GM20000 (cell line): ENCODE results near the gene RPL34.
A peak's percentile ranks its signal among the peaks of the same experiment; 100 is the strongest.

Source experiments
- DNase-seq: peaks from one replicate; pipeline ENCODE4 v3.0.0; 2012; ENCODE audit warnings: low spot score
- CTCF ChIP-seq: IDR thresholded peaks from 2 replicates; pipeline ENCODE4 v1.5.1; 2012; ENCODE audit warnings: mild to moderate bottlenecking, control low read depth; ENCODE audit errors: extremely low read depth, missing control alignments

RPL34 gene

GRCh38 chr4:108620101-108620932 lies at the start of gene RPL34:
TSS of gene RPL34 (plus strand) at chr4:108620576. CDS start at chr4:108621960, 1,384 bp downstream.
- TF ChIP-seq CTCF, result no peak
- DNase-seq, result peak; percentile 90

- TF ChIP-seq CTCF, result no peak
- no peak for DNase-seq
Observed at GRCh38 chr4:108570993-108571569, 49.3 kb upstream of the RPL34 start.

- no peak for TF ChIP-seq CTCF
- DNase-seq, result no peak
Observed at GRCh38 chr4:108574402-108574801, 46.0 kb upstream of the RPL34 start.

GRCh38 chr4:108581083-108581482 lies 39.3 kb upstream of the RPL34 start:
- TF ChIP-seq CTCF, result no peak
- no peak for DNase-seq

GRCh38 chr4:108586778-108587177 lies 33.6 kb upstream of the RPL34 start:
- TF ChIP-seq CTCF, result no peak
- no peak for DNase-seq

- no peak for TF ChIP-seq CTCF
- no peak for DNase-seq
Observed at GRCh38 chr4:108588878-108589277, 31.5 kb upstream of the RPL34 start.

GRCh38 chr4:108589961-108590360 lies 30.4 kb upstream of the RPL34 start:
- TF ChIP-seq CTCF, result no peak
- DNase-seq, result no peak
